ENCODE measurements around the gene TENM4.

TENM4 gene

GRCh38 chr11:79419120-79419519, 21.7 kb downstream of the TENM4 start:
- DNase-seq (ENCODE audit: low spot score) = no peak

- DNase-seq (ENCODE audit: low spot score) = no peak
These were observed 22.6 kb downstream of the TENM4 start for GRCh38 chr11:79418241-79418640.

GRCh38 chr11:79417069-79417920, 23.5 kb downstream of the TENM4 start:
- DNase-seq (ENCODE audit: low spot score) = no peak

DNA sequence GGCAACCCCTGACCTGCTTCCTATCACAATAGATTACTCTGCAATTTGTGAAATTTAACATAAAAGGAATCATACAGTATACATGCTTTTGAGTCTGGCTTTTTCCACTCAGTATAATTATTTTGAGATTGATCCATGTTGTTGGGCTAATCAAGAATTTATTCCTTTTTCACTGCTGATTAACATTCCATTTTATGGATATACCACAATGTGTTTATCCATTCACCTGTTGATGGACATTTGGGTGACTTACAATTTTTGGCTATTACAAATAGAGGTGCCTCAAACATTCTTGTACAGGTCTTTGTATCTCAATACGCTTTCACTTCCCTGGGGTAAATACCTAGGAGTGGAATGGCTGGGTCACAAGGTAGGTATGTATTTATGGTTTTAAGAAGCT, 24.9 kb downstream of the TENM4 start:
- no peak for DNase-seq (ENCODE audit: low spot score)

DNA sequence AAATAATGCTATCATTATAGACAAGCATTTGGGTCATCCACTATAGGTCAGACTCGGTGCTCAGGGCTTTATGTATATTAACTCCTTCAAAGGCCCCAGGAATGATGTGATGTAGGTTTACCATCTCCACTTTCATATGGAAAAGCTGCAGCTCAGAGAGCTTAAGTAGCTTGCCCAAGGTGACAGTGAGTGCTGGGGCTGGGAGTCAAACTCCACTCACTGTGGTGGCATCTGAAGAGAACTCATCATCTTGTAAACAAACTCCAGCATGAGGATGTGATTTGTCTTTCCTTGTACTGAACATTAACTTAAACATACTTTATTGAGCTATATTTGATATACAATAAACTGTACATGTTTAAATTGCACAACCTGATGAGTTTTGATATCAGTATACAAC, 25.4 kb downstream of the TENM4 start:
- no peak for DNase-seq (ENCODE audit: low spot score)

DNA sequence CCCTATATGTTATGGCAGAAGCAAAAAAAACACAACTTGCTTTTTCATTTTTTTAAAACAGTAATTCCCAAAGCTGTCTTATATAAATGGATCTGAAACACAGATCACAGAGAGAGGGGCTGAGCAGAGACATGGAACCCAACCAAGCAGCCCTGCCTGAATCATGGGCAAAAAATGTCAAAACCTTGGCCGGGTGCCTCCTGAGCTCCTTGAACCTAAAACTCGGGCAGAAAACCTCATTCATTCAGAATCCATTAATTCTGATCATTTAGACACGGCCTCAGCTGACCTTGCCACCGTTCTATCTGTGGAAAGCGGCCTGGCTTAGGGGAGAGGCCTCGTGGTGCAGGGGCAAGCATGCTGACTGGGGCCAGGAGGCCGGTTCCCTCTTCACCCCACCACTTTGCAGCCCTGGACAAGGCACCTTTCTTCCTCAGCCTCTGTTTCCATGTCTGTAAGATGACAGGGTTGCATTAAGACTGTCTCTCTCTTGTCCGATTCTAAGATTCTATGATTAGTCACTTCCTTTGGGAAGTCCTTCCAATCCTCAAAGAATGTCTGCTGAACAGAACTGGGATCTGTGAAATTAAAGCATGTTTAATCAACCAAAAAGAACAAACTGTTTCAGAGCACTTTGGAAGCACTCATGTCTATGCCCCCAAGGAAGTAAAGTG, 26.0 kb downstream of the TENM4 start:
- DNase-seq (ENCODE audit: low spot score) = no peak

- no peak for DNase-seq (ENCODE audit: low spot score)
These were observed 26.8 kb downstream of the TENM4 start for GRCh38 chr11:79414041-79414440.

DNA sequence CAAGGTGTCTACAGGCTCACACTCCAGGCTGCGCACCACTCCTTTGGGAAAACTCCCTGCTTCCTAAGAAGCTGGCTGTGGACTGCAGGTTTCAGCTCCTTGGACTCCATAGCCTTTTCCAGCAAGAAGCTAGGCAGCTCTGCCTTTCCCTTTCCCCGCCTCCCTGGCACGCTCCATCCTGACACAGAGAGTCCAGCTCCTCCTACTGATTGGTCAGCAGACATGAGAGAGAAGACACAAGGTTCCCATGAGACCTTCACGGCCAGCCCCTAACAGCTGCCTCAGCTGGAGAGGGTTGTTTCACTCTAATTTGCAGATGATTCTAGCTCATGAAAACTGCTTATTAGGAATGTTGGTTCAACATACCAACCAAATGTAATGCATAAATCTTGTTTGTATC, 27.6 kb downstream of the TENM4 start:
- DNase-seq (ENCODE audit: low spot score) = peak; percentile 92

DNA sequence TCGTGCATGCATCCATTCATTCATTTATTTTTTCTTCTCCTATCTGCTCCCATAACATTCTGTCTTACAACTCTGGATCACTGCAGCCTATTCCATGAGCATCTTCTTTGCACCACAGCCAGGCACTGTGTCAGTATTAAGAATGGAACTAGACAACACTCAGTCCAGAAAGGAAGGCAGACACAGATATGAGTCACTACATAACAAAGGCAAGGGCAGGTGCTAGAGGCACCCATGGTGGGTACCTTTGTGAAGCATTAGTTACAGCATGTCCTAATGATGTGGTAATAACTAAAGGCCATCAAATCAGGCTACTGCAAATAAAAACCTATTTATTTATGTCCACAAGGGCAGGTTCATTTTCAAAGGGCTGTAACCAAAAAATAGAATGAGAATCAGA, 28.1 kb downstream of the TENM4 start:
- no peak for DNase-seq (ENCODE audit: low spot score)

GRCh38 chr11:79409330-79409729, 31.5 kb downstream of the TENM4 start:
- DNase-seq (ENCODE audit: low spot score) = no peak

DNA sequence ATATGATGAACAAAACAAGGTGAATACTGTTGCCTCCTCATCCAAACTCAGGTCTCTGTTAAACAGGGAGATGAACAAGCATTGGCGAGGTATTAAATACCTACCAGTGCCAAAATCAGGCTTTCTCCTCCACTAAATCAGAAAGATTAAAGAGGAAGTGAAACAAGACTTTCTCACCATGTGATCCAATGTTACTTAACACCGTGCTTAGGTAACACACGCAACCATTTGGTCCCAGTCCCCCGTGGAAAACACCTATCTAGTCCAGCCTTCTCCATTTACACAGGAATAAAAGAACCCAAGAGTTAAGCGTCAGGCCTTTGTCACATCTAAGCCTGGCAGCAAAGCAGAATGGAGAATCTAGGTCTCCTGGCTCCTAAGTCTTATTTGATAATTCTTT, 34.5 kb downstream of the TENM4 start:
- DNase-seq (ENCODE audit: low spot score) = no peak

GRCh38 chr11:79404806-79405205, 36.0 kb downstream of the TENM4 start:
- DNase-seq (ENCODE audit: low spot score) = no peak

DNA sequence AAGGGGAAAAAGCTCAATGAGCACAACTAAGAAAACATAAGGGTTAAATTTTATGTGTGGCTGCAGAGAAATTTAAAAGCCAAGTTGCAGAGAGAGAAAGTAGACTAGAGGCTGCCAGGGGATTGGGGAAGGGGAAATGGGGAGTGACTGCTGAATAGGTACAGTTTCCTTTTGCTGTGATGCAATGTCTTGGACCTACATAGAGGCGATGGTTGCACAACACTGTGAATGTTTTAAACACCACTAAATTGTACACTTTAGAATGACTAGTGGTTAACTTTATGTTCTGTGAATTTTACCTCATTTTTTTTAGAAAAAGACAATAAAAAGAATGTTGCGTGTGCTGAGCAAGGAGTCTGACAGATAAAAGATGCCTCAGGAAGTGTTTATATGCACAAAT, 36.5 kb downstream of the TENM4 start:
- no peak for DNase-seq (ENCODE audit: low spot score)

DNA sequence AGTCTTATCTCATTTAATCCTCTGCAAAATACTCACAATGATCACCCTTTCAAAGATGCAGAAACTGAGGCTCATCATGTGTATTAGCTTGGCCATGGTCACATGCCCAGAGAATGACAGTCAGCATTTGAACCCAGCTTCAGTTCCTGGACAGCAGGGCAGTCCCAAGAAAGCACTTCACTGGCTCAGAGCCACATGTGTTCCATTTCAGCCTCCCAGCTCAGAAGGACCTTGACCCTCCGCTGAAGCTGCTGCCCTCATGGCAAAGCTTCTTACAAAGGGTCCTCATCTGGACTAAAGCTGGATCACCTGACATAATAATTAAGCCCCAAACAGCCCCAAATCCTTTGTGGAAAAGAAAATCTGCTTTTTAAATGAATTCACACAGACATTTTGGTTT, 37.0 kb downstream of the TENM4 start:
- no peak for DNase-seq (ENCODE audit: low spot score)

GRCh38 chr11:79402912-79403311, 37.9 kb downstream of the TENM4 start:
- DNase-seq (ENCODE audit: low spot score) = no peak

DNA sequence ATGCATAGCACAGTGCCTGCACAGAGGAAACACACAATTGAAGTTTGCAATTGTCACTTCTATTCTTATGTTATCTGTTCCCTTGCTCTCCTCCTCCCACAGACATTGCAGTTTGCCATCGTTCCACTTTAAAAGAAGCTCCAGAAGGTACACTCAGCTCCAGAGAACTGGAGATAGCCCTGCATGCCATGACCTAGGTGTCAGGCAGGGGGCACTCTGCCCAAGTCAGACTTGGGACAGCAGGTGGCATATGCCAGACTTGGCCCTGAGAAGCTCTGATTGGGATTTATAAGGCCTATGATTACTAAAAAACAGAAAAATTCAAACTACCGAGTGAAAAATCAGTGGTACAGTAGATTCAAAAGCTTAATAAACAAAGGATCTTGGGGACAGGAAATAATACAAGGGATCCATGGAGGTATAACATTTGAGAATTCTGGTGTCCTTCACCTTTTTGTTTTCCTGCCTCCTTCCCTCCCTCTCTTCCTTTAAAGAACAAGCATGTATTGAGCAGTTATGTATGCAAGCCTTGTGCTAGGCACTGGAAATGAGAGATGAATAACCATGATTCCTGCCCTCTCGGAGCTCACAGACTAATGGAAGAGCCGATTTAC, 40.0 kb downstream of the TENM4 start:
- peak; percentile 40 for DNase-seq (ENCODE audit: low spot score)

- DNase-seq (ENCODE audit: low spot score) = no peak
These were observed 40.6 kb downstream of the TENM4 start for GRCh38 chr11:79400206-79400605.

DNA sequence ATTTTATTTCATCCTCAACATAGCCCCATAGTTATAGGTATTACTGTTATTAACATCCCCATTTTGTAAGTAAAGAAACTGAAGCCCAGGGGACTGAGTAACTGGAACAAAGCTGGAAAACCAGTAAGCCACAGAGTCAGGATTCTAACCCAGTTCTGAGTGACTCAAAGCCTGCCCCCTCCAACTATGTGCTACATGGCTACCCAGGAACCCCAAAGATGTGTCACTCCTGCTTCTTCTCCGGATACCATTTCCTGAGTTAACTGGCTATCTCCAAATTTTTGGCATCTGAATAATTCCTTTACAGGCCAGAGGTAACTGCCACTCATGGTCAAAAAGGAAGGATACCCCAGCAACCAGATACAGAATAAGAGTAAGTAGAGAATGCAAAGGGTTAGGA, 43.6 kb downstream of the TENM4 start:
- DNase-seq (ENCODE audit: low spot score) = no peak

GRCh38 chr11:79396674-79397073, 44.2 kb downstream of the TENM4 start:
- no peak for DNase-seq (ENCODE audit: low spot score)

- DNase-seq (ENCODE audit: low spot score) = no peak
These were observed 44.8 kb downstream of the TENM4 start for GRCh38 chr11:79396001-79396400.

DNA sequence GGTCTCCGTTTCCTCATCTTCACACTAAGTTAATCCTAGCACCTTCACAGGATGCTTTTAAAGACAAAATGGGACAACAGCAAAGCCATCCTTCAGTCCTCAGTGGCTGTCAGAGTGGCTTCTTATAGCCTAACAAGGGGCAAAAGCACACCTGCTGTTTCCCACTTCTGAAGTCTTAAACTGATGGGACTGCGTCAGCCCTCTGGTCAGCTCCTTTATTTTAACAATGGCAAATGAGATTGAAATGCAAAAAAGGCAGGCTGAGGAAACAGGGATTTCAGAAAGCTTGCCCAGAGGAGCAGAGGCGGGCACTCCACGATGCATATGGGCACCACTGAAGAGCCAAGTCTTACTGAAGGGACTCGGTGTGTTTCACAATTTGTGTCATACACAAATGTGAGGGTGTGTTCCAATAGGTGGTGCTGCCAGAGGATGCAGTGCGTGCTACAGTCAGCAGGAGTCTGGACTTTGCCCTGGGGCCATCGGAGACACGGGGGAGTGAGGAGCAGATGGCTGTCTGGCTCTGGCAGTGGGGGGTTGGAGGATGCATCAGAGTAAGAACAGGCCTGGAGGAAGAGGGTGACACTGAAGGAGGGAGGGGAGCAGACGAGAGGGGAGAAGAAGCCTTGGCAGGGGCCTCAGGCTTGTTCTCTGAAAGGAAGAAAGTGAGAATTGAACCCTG, 47.3 kb downstream of the TENM4 start:
- peak; percentile 89 for DNase-seq (ENCODE audit: low spot score)

- no peak for DNase-seq (ENCODE audit: low spot score)
These were observed 48.7 kb downstream of the TENM4 start for GRCh38 chr11:79392161-79392560.

All from SK-N-DZ (cell line).